Measurements from ENCODE around the gene LIN9.
"Not testable (repeated sequence)": the region's sequence is repeated elsewhere in the genome, so short reads cannot be mapped to it uniquely, and the experiment has no call there.

LIN9 gene

DNA sequence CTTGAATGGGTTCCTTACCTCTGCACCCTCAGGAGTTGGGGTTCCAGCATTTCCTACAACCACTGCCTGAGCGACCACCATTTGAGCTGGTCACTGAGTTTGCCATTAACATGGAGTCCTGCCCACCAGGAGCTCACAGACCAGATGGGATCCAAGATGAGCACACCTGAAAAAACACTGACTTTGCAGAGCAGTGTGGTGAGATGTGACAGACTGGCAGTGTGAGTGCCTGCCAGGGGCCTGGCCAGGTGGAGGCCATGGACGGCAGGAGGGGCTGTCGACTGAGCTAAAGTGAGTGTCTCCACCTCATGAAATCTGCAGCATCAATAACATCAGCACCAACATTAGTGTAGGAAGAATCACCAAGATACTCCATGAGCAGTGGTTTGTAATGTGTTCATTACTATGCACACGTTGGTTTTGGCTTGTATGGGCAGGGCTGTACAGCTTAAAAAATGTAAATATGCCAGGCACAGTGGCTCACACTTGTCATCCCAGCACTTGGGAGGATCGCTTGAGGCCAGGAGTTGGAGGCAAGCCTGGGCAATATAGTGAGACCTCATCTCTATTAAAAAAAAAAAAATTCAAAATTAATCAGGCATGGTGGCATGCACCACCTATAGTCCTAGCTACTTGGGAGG is 97.7 kb downstream of the LIN9 start:
- DNase-seq (ENCODE audit: low read depth) = no peak

DNA sequence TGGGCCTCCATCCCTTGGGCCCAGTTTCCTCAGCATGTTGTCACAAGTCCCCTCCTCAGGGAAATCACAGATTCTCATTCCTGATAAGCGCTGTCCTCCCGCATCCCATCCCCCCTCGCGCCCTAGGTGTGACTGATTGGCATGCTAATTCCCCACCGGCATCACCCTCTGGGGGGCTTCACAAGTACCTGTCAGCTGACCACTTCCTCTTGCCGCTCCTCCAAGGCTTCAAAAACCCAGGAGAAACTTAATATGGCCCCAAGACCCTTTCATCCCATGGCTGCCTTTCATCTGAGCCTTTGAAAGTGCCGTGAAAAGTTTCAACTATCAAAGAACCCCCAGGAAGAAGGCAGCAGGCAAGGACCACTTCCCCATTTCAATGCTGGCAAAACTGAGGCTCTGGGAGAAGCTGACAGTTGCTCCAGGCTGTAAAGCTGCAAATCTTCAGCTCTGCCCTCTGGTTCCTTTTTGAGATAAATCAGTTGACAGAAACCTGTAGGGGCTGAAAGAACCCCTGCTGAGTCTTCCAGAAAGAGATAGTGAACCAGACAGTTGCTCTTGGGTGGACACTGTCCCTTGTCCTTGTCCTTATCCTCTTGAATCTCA is 98.3 kb downstream of the LIN9 start:
- no peak for DNase-seq (ENCODE audit: low read depth)

DNA sequence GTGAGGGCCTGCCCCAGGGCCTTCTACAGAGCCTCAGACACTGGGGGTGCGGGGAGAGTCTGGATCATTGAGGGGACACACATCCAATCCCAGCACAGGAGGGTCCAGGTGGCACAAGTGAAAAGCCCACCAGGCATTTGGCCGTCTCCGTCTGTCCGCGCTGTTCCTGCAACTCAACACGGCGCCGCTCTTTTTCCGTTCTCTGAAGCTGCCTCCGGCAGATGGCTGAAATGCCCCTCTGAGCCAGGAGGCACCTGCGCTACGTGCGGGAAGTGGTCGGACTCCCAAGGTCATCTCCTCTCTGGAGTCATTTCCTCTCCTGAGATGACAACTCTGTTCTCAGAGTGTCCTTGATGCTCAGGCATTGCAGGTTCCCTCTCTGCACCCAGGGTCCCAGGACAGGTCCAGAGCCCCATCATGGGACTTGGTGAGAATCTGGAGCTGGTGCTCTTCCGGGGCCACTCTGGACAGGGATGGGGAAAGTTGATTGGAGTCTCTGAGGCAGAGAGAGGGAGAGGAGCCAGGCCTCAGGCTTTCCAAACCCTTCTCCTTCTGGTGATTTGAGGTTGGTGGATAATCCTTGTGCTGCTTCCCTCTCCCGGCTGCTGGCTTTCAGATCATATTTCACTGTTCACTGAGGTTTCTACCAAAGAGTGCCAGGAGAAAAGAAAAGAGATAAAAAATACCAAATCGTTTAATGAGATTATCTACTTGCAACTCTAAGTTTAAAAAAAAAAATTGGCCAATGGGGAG is 99.5 kb downstream of the LIN9 start:
- no peak for DNase-seq (ENCODE audit: low read depth)

DNA sequence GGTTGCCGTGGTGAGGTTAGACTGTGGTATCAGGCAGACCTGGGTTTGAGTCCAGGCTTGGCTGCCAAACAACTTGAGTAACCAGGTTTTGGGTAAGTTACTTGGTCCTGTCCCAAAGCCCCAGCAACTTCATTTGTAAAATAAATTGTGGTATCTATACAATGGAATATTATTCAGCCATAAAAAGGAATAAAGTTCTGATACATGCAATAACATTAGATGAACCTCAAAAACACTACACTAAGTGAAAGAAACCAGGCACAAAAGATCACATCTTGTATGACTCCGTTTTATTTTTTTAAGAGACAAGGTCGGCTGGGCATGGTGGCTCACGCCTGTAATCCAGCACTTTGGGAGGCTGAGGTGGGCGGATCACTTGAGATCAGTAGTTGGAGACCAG is 101.9 kb downstream of the LIN9 start:
- no peak for DNase-seq (ENCODE audit: low read depth)

DNA sequence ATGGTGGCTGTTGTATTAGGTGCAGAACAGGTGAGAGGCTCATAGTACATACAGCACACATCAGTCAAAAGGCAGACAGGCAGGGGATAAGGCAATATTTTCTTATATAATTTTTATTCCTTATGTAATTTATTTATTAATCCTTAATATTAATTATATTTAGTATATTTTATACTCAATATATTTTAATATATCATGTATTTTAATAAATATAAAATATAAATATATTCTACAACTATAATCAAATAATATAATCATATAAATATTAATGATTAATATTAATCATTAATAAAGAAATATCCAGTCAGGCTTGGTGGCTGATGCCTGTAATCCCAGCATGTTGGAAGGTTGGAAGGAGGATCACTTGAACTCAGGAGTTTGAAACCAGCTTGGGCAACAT is 104.8 kb downstream of the LIN9 start:
- no peak for DNase-seq (ENCODE audit: low read depth)

DNA sequence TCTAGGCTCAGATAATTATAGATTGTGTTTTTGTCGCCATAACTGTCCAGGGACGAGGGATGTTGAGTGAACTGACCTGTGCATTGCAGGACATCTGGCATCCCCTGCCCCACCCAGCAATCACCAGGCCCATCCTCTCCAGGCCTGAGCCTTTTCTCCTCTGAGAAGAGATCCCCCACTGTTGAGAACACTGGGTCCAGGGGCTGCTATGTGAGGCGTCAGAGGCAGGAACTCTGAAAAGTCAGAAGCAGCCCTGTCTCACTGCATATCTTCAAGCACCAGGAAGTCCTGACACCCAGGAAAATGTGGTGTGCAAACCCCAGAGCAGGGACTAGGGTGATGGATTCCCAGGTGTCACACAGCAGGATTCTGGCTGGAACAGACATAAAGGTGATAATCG is 105.3 kb downstream of the LIN9 start:
- DNase-seq (ENCODE audit: low read depth) = no peak

DNA sequence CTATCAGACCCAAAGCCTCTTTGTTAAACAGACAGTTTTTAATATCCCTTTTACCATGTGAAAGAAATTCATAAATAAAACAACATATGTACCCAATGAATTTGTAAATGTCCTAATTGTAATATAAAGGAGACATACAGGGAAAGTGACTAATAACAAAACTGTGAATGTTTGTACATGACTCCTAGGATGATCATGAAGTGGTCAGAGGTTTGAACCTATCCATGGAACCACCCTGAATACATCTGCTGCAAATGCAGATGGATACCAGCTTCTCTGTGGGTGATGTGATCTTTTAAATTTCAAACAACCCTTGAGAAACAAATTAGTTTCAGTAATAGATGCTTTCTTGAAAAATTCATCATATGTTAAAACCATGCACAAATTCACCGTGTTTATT is 105.7 kb downstream of the LIN9 start:
- no peak for DNase-seq (ENCODE audit: low read depth)

DNA sequence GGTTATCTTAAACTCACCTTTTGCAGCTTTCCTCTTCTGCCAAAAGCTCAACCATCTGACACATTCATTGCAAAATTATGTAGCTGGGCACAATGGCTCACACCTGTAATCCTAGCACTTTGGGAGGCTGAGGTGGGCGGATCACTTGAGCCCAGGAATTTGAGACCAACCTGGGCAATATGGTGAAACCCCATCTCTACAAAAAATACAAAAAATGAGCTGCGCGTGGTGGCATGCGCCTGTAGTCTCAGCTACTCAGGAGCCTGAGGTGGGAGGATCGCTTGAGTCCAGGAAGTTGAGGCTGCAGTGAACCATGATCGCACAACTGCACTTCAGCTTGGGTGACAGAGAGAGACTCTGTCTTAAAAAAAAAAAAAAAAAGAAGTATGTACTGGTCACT is 106.3 kb downstream of the LIN9 start:
- not testable (repeated sequence) for DNase-seq (ENCODE audit: low read depth)

DNA sequence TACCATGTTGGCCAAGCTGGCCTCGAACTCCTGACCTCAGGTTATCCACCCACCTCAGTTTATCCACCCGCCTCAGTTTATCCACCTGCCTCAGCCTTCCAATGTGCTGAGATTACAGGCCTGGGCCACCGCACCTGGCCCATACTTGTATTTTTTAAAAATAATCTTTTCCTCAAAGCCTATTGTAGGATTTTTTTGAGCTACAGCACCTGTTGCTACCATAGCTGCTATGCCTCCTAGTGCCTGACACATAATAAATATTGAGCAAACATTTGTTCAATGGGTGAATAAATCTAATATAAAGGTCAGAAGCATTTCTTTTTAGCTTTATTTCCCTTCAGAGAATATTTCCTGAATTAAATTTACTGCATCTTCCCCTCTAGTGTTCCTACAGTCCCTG is 106.7 kb downstream of the LIN9 start:
- DNase-seq (ENCODE audit: low read depth) = no peak

DNA sequence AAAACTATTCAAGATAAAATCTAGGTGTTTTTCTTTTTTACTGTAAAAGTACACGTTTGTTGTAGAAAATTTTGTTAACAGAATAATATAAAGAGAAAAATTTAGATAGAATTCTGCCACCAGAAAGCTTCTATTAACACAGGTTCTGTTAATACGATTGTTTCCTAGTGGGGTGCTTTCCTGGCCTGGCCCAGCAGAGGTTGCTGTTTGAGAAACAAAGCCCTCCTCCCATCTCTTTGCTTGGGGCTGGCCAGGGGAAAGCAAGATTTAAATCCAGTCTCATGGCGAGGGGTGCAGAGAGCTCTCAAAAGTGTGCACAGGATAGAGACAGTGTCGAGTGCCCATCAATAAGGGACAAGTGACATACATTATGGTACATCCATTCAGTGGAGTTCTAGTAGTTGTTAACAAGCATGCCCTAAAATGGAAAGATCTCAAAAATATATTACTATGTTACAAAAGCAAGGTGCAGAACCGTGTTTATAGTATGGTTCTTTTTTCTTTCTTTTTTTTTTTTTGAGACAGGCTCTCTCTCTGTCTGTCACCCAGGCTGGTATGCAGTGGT is 107.9 kb downstream of the LIN9 start:
- no peak for DNase-seq (ENCODE audit: low read depth)

DNA sequence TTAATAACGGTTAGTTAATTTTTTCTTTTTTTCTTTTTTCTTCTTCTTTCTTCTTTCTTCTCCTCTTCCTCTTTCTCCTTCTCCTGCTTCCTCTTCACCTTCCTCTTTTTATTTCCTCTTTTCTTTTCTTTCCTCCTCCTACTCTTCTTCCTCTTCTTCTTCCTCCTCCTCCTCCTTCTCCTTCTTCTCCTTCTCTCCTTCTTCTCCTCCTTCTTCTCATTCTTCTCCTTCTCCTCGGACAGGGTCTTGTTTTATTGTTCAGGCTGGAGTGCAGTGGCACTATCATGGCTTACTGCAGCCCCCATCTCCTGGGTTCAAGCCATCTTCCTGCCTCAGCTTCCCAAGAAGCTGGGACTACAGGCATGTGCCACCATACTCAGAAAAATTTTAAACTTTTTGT is 109.0 kb downstream of the LIN9 start:
- no peak for DNase-seq (ENCODE audit: low read depth)

DNA sequence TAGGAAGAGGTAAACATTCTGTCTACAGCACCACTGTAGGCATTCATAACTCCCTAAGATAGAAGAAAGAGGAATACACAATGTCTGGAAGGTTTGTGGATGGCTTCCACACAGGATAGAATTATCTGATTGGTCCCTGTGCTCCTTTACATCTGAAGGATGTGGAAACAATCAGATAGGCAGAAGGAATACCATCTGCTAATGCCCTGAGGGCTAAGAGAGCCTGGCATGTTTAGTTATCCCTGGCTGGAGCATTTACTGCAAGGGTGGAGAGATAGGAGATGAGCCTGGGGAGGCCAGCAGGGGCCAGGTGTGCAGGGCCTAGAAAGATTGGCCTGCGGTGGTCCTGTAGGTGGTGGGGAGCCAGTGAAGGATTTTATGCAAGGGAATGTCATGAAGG is 113.8 kb downstream of the LIN9 start:
- no peak for DNase-seq (ENCODE audit: low read depth)

DNA sequence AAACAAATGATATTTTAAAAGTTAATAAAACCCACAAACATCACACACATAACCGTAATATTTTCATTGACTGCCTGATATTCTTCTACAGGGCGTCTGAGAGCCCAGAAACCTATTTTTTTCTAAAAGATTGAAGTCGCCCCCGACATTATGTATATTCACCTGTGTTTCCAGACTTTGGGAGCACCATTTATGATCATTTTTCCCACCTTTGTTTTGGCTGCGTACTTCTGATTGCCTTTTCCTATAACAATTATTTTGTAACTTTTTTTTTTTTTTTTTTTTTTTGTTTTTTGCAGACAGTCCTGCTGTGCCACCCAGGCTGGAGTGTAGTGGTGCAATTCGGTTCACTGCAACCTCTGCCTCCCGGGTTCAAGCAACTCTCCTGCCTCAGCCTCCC is 121.6 kb downstream of the LIN9 start:
- DNase-seq (ENCODE audit: low read depth) = no peak

DNA sequence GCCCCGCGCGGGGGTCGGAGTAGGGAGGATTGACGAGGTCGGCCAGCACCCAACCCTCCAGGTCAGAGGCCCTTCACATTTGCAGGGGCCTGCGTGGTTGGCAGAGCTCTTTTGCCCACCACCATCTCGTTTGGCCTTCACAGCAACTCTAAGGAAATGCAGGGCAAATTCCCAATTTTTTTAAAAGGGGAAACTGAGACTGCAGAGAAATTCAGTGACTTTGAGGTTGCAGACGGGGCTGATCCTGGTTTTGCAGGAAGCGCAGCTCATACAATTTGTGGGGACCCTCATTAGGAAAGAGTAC is 122.0 kb downstream of the LIN9 start:
- DNase-seq (ENCODE audit: low read depth) = no peak

DNA sequence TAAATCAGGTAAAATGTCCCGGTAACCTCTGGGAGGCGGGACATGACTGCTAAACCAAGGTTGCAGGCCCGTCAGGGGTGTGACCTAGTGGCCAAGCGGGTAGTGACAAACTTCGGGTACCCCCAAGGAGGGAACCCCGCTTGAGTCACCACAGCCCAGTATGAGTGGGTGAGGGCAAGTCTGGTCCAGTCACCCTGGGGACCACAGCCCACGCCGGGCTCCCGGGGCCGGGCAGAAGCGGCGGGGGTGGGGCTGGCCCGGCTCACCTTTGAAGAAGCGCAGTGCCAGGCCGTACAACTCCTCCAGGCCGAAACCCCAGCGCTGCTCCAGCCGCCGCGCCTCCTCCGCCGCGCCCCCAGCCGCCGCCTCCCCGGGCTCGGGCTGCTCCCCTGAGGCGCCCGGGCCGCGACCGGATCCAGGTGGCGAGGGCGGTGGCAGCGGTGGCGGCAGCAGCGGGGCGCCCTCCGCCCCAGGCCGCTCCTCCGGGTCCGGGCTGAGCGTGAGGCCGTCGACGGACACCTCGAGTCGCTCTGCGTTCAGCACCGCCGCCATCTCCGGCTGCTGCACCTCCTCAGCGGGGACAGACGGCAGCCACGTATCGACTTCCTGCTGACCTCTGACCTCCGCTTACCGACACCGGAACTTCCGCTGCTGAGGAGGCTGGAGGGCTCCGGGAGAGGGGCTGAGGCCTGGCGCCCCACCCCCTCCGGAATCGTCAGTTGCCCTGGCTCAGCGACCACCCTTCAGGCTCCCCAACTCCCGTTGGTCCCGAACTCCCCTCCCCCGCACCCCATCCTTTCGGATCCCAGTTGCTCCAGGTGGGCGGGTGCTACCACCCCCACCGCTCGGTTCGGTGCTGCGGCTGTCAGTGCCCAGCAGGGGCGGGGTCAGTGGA is 122.6 kb downstream of the LIN9 start, which contains the start of gene ACBD3:
ACBD3 (minus strand) TSS at position 618 of the 895 bp plus-strand sequence; CDS start at position 552, 66 bp downstream.
- peak; percentile 76 for DNase-seq (ENCODE audit: low read depth)

DNA sequence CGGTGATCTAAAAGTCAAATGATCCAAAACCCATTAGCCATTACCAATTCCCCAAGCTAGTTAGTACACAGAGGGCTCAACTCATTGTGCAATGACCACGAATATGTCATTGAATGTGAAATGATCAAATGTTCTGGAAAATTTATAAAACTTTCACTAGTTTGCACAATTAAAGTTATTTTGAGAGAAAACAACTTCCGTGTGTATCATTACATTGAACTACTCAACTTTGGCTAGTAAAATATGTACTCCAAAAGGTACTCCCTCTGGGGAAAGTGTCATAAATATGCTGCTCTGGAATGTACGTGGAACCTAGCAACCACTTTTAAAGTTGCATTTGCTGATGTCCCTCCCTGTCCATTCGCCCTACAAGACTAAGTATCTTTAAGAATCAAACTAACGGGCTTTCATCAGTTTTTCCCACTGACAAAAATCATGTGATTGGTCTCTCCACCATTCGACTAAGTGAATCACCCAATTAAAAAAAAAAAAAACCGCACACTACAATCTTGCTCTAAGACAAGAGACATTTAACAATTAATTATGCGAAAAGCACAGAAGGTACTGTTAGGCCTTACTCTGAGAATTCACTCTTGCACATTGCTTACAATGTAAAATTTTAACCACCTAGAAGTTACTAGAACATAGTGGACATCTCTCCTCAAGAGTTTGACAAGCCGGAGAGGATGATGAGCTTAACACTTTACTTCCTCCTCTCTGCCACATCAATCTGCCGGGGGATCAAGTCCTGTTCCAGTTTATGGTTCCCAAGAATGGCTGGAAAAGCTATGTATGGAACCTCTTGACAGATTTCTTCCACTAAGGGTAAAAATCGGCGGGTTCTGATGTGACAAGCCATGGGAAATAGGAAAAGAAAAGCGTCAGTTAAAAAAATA is 123.6 kb downstream of the LIN9 start:
- no peak for DNase-seq (ENCODE audit: low read depth)

DNA sequence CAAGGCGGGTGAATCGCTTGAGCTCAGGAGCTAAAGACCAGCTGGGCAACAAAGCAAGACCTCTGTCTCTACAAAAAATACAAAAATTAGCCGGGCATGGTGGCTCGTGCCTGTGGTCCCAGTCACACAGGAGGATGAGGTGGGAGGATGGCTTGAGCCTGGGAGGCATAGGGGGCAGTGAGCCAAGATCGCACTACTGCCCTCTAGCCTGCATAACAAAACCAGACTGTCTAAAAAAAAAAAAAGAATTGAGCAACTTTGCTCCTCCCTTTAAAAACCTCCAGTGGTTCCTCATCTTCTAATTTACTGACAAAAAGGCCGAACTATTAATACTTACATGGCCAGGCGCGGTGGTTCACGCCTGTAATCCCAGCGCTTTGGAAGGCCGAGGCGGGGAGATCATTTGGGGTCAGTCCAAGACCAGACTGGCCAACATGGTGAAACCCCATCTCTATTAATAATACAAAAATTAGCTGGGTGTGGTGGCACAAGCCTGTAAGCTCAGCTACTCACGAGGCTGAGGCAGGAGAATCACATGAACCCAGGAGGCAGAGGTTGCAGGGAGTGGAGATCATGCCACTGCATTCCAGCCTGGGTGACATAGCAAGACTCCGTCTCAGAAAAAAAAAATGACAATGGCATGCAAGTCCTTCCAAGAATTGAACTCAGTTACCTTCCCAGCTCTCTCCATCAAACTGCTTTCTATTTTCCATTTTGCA is 126.8 kb downstream of the LIN9 start:
- no peak for DNase-seq (ENCODE audit: low read depth)

Measured in activated T-helper 9 cell treated with anti-CD3 and anti-CD28 coated beads, Interleukin-2, amount 50 U/mL, for 16 hours (primary cell).